ENCODE data around the gene TRAF2. TPM values are rescaled to one million over a fixed set of nuclear protein-coding genes. Genes with fewer than 3 reads are reported as not detected.
A peak's percentile ranks its signal among the peaks of the same experiment; 100 is the strongest.
"Not testable (repeated sequence)": the region's sequence is repeated elsewhere in the genome, so short reads cannot be mapped to it uniquely, and the experiment has no call there.

Gene TRAF2
- total and polyA plus RNA-seq, 2 of the 13 experiments (the other 11 are each of a cell fraction or from before 2014, with no cell fraction given) = 12.4 to 13.6 TPM

- intact Hi-C loops (cut with micrococcal nuclease; ENCODE audit: unreplicated experiment); H3K79me2 ChIP-seq (ENCODE audit: insufficient read depth, low read length); BruUV-seq (replicated peaks); H2AFZ ChIP-seq (ENCODE audit: low read length); H3K27me3 ChIP-seq (ENCODE audit: control insufficient read depth in 1 of 2, insufficient read depth in 2 of 2, low read length in 2 of 2); H3K36me3 ChIP-seq (replicated peaks in 1 of 2; ENCODE audit: control insufficient read depth in 1 of 2, insufficient read depth in 2 of 2, low read length in 2 of 2); H3K9me3 ChIP-seq (ENCODE audit: low read length); H4K20me1 ChIP-seq (ENCODE audit: insufficient read depth, low read length); CTCF ChIA-PET (ENCODE audit: low intra/inter-chr PET ratio, low total read pairs): not testable (repeated sequence)
- peak within 1 kb of the TSS; percentile 47 for H3K9ac ChIP-seq (ENCODE audit: insufficient read depth, low read depth, low read length)
- in situ Hi-C loops (cut with HindIII; ENCODE audit: extremely low pct_ligation_motif_present, low pct_unique_long_range_greater_than_20kb) = loop anchor here (10.0 kb wide), 1 partner anchor 192 kb away; the partner anchor contains the start of gene FUT7
- peak; percentile 63 for DNase-seq (ENCODE audit: low spot score)
- peak within 1 kb of the TSS; percentile 77 for H3K4me2 ChIP-seq (ENCODE audit: low read depth, low read length)
- peaks cover 41% of the 10 kb centered on the region for H3K4me1 ChIP-seq (ENCODE audit: insufficient read depth, low read length)
- peak within 1 kb of the TSS; percentile 63 for H3K27ac ChIP-seq (ENCODE audit: extremely low read length, insufficient read depth, low read length)
- POLR2A ChIA-PET = interaction anchor here (1.0 to 2.3 kb wide), 8 partner anchors 16 to 106 kb away, joined by 3 to 7 read pairs (median 5); partner anchors contain the start of genes EDF1 and TMEM141
- peak; percentile 57 for FAIRE-seq
- ATAC-seq = peak; percentile 69
- WGBS (ENCODE audit: low lambda C conversion rate) = 0% methylated on average over 10 of the region's 27 CpGs
- peak within 1 kb of the TSS; percentile 56 to 73 (median 58); a peak in 5 of 6 replicates for H3K4me3 ChIP-seq (replicated peaks in 1 of 3; ENCODE audit: insufficient read depth in 1 of 3, low read depth in 2 of 3, low read length in 3 of 3)
- peak; percentile 36 for TF ChIP-seq PHF8 (CRISPR knock-in tag; IDR thresholded peaks at IDR 0.05)
- 0 out of 2 replicates have a peak, but pooled peaks have one; percentile 39 for TF ChIP-seq ZBTB7A (CRISPR knock-in tag; IDR thresholded peaks at IDR 0.05)
- peak; percentile 48; the same call in 1 of the 2 replicates for TF ChIP-seq PRMT3 (CRISPR knock-in tag; IDR thresholded peaks at IDR 0.05; ENCODE audit: borderline replicate concordance, low read depth)
- peak; percentile 45; the same call in 1 of the 2 replicates for TF ChIP-seq ERF (CRISPR knock-in tag; IDR thresholded peaks at IDR 0.05)
- TF ChIP-seq KLF16 (CRISPR knock-in tag; IDR thresholded peaks at IDR 0.05) = 0 out of 4 replicates have a peak, but pooled peaks of 1 of the 2 experiments have one; percentile 12
- TF ChIP-seq IKZF4 (CRISPR knock-in tag; IDR thresholded peaks at IDR 0.05; ENCODE audit: borderline replicate concordance, low read depth, not compliant biosample characterization) = peak; percentile 23
- TF ChIP-seq, protein P1, sequence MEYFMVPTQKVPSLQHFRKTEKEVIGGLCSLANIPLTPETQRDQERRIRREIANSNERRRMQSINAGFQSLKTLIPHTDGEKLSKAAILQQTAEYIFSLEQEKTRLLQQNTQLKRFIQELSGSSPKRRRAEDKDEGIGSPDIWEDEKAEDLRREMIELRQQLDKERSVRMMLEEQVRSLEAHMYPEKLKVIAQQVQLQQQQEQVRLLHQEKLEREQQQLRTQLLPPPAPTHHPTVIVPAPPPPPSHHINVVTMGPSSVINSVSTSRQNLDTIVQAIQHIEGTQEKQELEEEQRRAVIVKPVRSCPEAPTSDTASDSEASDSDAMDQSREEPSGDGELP (IDR thresholded peaks at IDR 0.05; ENCODE audit: borderline replicate concordance, low read depth) = peak; percentile 48; the same call in 1 of the 2 replicates
- 0 out of 2 replicates have a peak, but pooled peaks have one; percentile 70 for TF ChIP-seq PAF1 (CRISPR knock-in tag; IDR thresholded peaks at IDR 0.05)
- TF ChIP-seq BRD4 (CRISPR knock-in tag; IDR thresholded peaks at IDR 0.05) = peak; percentile 29; the same call in 1 of the 2 replicates
- TF ChIP-seq ZNF343 (CRISPR knock-in tag; IDR thresholded peaks at IDR 0.05) = peak; percentile 67; the same call in 1 of the 2 replicates
- peak; percentile 79 for TF ChIP-seq ATF7-NPFF (CRISPR knock-in tag; IDR thresholded peaks at IDR 0.05; ENCODE audit: low read depth)
- peak; percentile 47; the same call in 1 of the 2 replicates for TF ChIP-seq ZSCAN20 (CRISPR knock-in tag; IDR thresholded peaks at IDR 0.05; ENCODE audit: borderline replicate concordance)
- TF ChIP-seq ZNF501 (CRISPR knock-in tag; IDR thresholded peaks at IDR 0.05) = peak; percentile 32; the same call in 1 of the 2 replicates
- 0 out of 2 replicates have a peak, but pooled peaks have one; percentile 39 for TF ChIP-seq E2F2 (CRISPR knock-in tag; IDR thresholded peaks at IDR 0.05; ENCODE audit: borderline replicate concordance)
- TF ChIP-seq, protein P2, sequence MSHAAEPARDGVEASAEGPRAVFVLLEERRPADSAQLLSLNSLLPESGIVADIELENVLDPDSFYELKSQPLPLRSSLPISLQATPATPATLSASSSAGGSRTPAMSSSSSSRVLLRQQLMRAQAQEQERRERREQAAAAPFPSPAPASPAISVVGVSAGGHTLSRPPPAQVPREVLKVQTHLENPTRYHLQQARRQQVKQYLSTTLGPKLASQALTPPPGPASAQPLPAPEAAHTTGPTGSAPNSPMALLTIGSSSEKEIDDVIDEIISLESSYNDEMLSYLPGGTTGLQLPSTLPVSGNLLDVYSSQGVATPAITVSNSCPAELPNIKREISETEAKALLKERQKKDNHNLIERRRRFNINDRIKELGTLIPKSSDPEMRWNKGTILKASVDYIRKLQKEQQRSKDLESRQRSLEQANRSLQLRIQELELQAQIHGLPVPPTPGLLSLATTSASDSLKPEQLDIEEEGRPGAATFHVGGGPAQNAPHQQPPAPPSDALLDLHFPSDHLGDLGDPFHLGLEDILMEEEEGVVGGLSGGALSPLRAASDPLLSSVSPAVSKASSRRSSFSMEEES (CRISPR knock-in tag; IDR thresholded peaks at IDR 0.05) = peak; percentile 48; the same call in 1 of the 2 replicates
- peak; percentile 80; the same call in 1 of the 2 replicates for TF ChIP-seq ZNF136 (CRISPR knock-in tag; IDR thresholded peaks at IDR 0.05; ENCODE audit: low read depth)
- TF ChIP-seq ZNF510 (CRISPR knock-in tag; IDR thresholded peaks at IDR 0.05; ENCODE audit: low read depth) = peak; percentile 58; the same call in 1 of the 2 replicates
- TF ChIP-seq ZNF776 (CRISPR knock-in tag; IDR thresholded peaks at IDR 0.05) = peak; percentile 65; the same call in 1 of the 2 replicates
- TF ChIP-seq ZNF605 (CRISPR knock-in tag; IDR thresholded peaks at IDR 0.05) = peak; percentile 61; the same call in 1 of the 2 replicates
- peak; percentile 89 for TF ChIP-seq MEIS1 (CRISPR knock-in tag; IDR thresholded peaks at IDR 0.05; ENCODE audit: borderline replicate concordance)
These were observed 43.9 kb upstream of the TRAF2 start, which contains the start of gene AJM1 for GRCh38 chr9:136842380-136842948. TSS of gene AJM1 (plus strand) at chr9:136842478. CDS start at chr9:136844415, 1,937 bp downstream.
